WTC11 (cell line): Measurements from ENCODE around the gene SETDB1. TPM values are rescaled to one million over a fixed set of nuclear protein-coding genes. Genes with fewer than 3 reads are reported as not detected.

Experiments used
- ATAC-seq: fragments of 200-7000 bp; cut with Tn5 transposase; 2 replicates; pipeline ENCODE4 v1.10.0; 2021; ENCODE audit warnings: mild to moderate bottlenecking, moderate library complexity
- CTCF ChIA-PET: fragments of 300-600 bp; sonication (Branson Sonifier 250); formaldehyde crosslinking; loops from one replicate; lab custom pipeline; 2021; ENCODE audit warnings: antibody characterized with exemption; lab: Charles Lee
- POLR2A ChIA-PET: fragments of 350-600 bp; sonication (Branson Sonifier 250); formaldehyde crosslinking; loops from one replicate; lab custom pipeline; 2021; ENCODE audit warnings: antibody characterized with exemption; lab: Charles Lee
- DNase-seq: peaks from one replicate; pipeline ENCODE4 v3.0.0; 2021; ENCODE audit warnings: low spot score
- H3K27ac Mint-ChIP-seq: 2 replicates; pipeline ENCODE4 v1.8.0; 2021; ENCODE audit warnings: mixed read lengths
- H3K27me3 Mint-ChIP-seq: 2 replicates; pipeline ENCODE4 v1.8.0; 2021; ENCODE audit warnings: low read depth, mild to moderate bottlenecking, moderate library complexity, mixed read lengths
- H3K36me3 Mint-ChIP-seq: 2 replicates; pipeline ENCODE4 v1.8.0; 2021; ENCODE audit warnings: mixed read lengths
- H3K4me1 Mint-ChIP-seq: 2 replicates; pipeline ENCODE4 v1.8.0; 2022; ENCODE audit warnings: mixed read lengths
- H3K4me3 Mint-ChIP-seq: 2 replicates; pipeline ENCODE4 v1.8.0; 2021; ENCODE audit warnings: mild to moderate bottlenecking, moderate library complexity, mixed read lengths
- H3K9me3 Mint-ChIP-seq: 2 replicates; pipeline ENCODE4 v1.8.0; 2021; ENCODE audit warnings: mixed read lengths
- ARID4B ChIP-seq: sonication (generic); formaldehyde crosslinking; IDR thresholded peaks from 2 replicates; pipeline ENCODE4 v1.8.0; 2023; ENCODE audit warnings: missing genetic modification reagents, mild to moderate bottlenecking, borderline replicate concordance
- FOXJ3 ChIP-seq: sonication (generic); formaldehyde crosslinking; IDR thresholded peaks from 2 replicates; pipeline ENCODE4 v1.9.0; 2021; ENCODE audit warnings: missing genetic modification reagents, mild to moderate bottlenecking, borderline replicate concordance
- FOXK1 ChIP-seq: sonication (generic); formaldehyde crosslinking; IDR thresholded peaks from 2 replicates; pipeline ENCODE4 v1.8.0; 2022; ENCODE audit warnings: mild to moderate bottlenecking, moderate library complexity, missing genetic modification reagents
- GTF2I ChIP-seq: fragments of 250-450 bp; sonication (Bioruptor Pico); conservative IDR thresholded peaks from 2 replicates; pipeline ENCODE4 v1.4.0; 2021; ENCODE audit warnings: mild to moderate bottlenecking
- KAT7 ChIP-seq: sonication (generic); formaldehyde crosslinking; IDR thresholded peaks from 2 replicates; pipeline ENCODE4 v1.8.1; 2023; ENCODE audit warnings: missing genetic modification reagents, mild to moderate bottlenecking, borderline replicate concordance
- NFYB ChIP-seq: sonication (generic); formaldehyde crosslinking; conservative IDR thresholded peaks from 2 replicates; pipeline ENCODE4 v1.8.0; 2022; ENCODE audit warnings: low read depth, missing genetic modification reagents
- RELA ChIP-seq: sonication (generic); formaldehyde crosslinking; IDR thresholded peaks from 2 replicates; pipeline ENCODE4 v1.8.1; 2022; ENCODE audit warnings: missing genetic modification reagents, mild to moderate bottlenecking, borderline replicate concordance
- USF1 ChIP-seq: sonication (generic); formaldehyde crosslinking; IDR thresholded peaks from 2 replicates; pipeline ENCODE4 v1.8.0; 2022; ENCODE audit warnings: mild to moderate bottlenecking, missing genetic modification reagents
- USF2 ChIP-seq: sonication (generic); formaldehyde crosslinking; IDR thresholded peaks from 2 replicates; pipeline ENCODE4 v1.8.1; 2023; ENCODE audit warnings: mild to moderate bottlenecking, missing genetic modification reagents, moderate library complexity
- ZNF138 ChIP-seq: sonication (generic); formaldehyde crosslinking; conservative IDR thresholded peaks from 2 replicates; pipeline ENCODE4 v1.8.1; 2022; ENCODE audit warnings: mild to moderate bottlenecking, moderate library complexity, missing genetic modification reagents
- ZNF219 ChIP-seq: sonication (generic); formaldehyde crosslinking; IDR thresholded peaks from 2 replicates; pipeline ENCODE4 v1.8.0; 2023; ENCODE audit warnings: missing genetic modification reagents, mild to moderate bottlenecking, borderline replicate concordance
- ZNF281 ChIP-seq: sonication (generic); formaldehyde crosslinking; IDR thresholded peaks from 2 replicates; pipeline ENCODE4 v1.8.0; 2023; ENCODE audit warnings: mild to moderate bottlenecking, missing genetic modification reagents
- ZNF396 ChIP-seq: fragments of 250-450 bp; sonication (Bioruptor Pico); IDR thresholded peaks from 2 replicates; pipeline ENCODE4 v1.8.0; 2021; ENCODE audit warnings: mild to moderate bottlenecking, moderate library complexity, borderline replicate concordance
- ZNF425 ChIP-seq: fragments of 250-450 bp; sonication (Bioruptor Pico); conservative IDR thresholded peaks from 2 replicates; pipeline ENCODE4 v1.9.0; 2021; ENCODE audit warnings: mild to moderate bottlenecking
- total RNA-seq: library from RNA; stranded (reverse); gene quantifications from 3 replicates; pipeline ENCODE4 v1.2.3, GENCODE V29; 2021

SETDB1 gene
- total RNA-seq, 1 experiment from 2014 or later = 53.1 TPM

- TF ChIP-seq ZNF281 (CRISPR knock-in tag) = no peak
- no peak for TF ChIP-seq FOXK1 (CRISPR knock-in tag)
- TF ChIP-seq USF2 (CRISPR knock-in tag) = no peak
- no peak for TF ChIP-seq USF1 (CRISPR knock-in tag)
- TF ChIP-seq ZNF396 (CRISPR knock-in tag) = no peak
- no peak for TF ChIP-seq ZNF138
- TF ChIP-seq ZNF219 (CRISPR knock-in tag) = no peak
- TF ChIP-seq KAT7 (CRISPR knock-in tag) = no peak
- no peak for TF ChIP-seq FOXJ3 (CRISPR knock-in tag)
- TF ChIP-seq ARID4B (CRISPR knock-in tag) = no peak
- TF ChIP-seq ZNF425 = no peak
- TF ChIP-seq RELA (CRISPR knock-in tag) = no peak
- no peak for TF ChIP-seq NFYB (CRISPR knock-in tag)
- TF ChIP-seq, all 79 proteins: peak for 0
Measured at GRCh38 chr1:150944856-150945255, 18.7 kb downstream of the SETDB1 start (continued).

- TF ChIP-seq GTF2I (CRISPR knock-in tag) = no peak
- Mint-ChIP-seq H3K4me1 (no peaks in the 10 kb centered on the region), H3K27ac (no peak overlapping the region), H3K36me3 (peaks cover 70% of the 10 kb centered on the region), H3K9me3 (no peaks in the 10 kb centered on the region), H3K27me3 (no peaks in the 10 kb centered on the region), H3K4me3 (no peak overlapping the region)
- POLR2A ChIA-PET = no interaction called here
- no peak for DNase-seq
- CTCF ChIA-PET = no interaction called here
- no peak for ATAC-seq
Measured at GRCh38 chr1:150954708-150955107, 28.5 kb downstream of the SETDB1 start.
